H1 (cell line): ENCODE results near the gene CA9.
A peak's percentile ranks its signal among the peaks of the same experiment; 100 is the strongest.

Experiments used
- EP300 ChIP-seq, 2 experiments: IDR thresholded peaks; 1 replicate in 1 of 2; 2 replicates in 1 of 2; pipeline ENCODE4 v1.6.1; 2011 to 2012; ENCODE audit warnings: low read depth in 2 of 2, low read length in 2 of 2, mild to moderate bottlenecking in 2 of 2, borderline replicate concordance in 1 of 2, inconsistent platforms in 1 of 2, moderate library complexity in 1 of 2
- EZH2 ChIP-seq: fragments of 200-600 bp; sonication (generic); IDR thresholded peaks from 2 replicates; pipeline ENCODE4 v1.7.1; 2012; ENCODE audit warnings: low read depth, mild to moderate bottlenecking, moderate library complexity, low read length, inconsistent platforms; ENCODE audit not compliant: severe bottlenecking
- GABPA ChIP-seq: IDR thresholded peaks from 2 replicates; pipeline ENCODE4 v1.6.1; 2011; ENCODE audit warnings: mild to moderate bottlenecking, low read length, moderate library complexity, borderline replicate concordance; ENCODE audit not compliant: insufficient read depth
- KDM1A ChIP-seq: fragments of 200-600, 300-600 bp; sonication (generic); IDR thresholded peaks from 2 replicates; pipeline ENCODE4 v1.7.1; 2016; ENCODE audit warnings: mild to moderate bottlenecking, low read length, borderline replicate concordance
- MAFK ChIP-seq: IDR thresholded peaks from 2 replicates; pipeline ENCODE4 v1.6.1; 2012; ENCODE audit warnings: low read depth, mild to moderate bottlenecking, improper control_type of control experiment, low read length
- POLR2A ChIP-seq, 2 experiments: IDR thresholded peaks; 1 replicate in 1 of 2; 2 replicates in 1 of 2; pipeline ENCODE4 v1.6.1; 2011; ENCODE audit warnings: low read depth in 2 of 2, low read length in 2 of 2, mild to moderate bottlenecking in 2 of 2; ENCODE audit errors: control extremely low read depth in 1 of 2
- POLR2AphosphoS5 ChIP-seq: IDR thresholded peaks from 2 replicates; pipeline ENCODE4 v1.6.1; 2011; ENCODE audit warnings: low read depth, low read length
- RAD21 ChIP-seq, 2 experiments: IDR thresholded peaks in 1 of 2; conservative IDR thresholded peaks in 1 of 2; 2 replicates each; pipeline ENCODE4 v1.6.1; 2011; ENCODE audit warnings: low read depth in 2 of 2, low read length in 2 of 2, improper control_type of control experiment in 1 of 2, inconsistent platforms in 1 of 2, mild to moderate bottlenecking in 1 of 2, moderate library complexity in 1 of 2
- RNF2 ChIP-seq: fragments of 200-900, 300-1000 bp; sonication (generic); IDR thresholded peaks from 2 replicates; pipeline ENCODE4 v1.7.1; 2016; ENCODE audit warnings: borderline replicate concordance, low read depth, mild to moderate bottlenecking, antibody characterized with exemption, low read length; ENCODE audit not compliant: poor library complexity, severe bottlenecking; ENCODE audit errors: missing control alignments
- SRF ChIP-seq: IDR thresholded peaks from 2 replicates; pipeline ENCODE4 v1.6.1; 2011; ENCODE audit warnings: mild to moderate bottlenecking, low read depth, low read length, moderate library complexity
- TF ChIP-seq, protein P1 (sequence below), 3 experiments: IDR thresholded peaks; 1 replicate in 2 of 3; 2 replicates in 1 of 3; pipeline versions ENCODE4 v1.5.1 to v1.6.1; 2011; ENCODE audit warnings: low read length in 3 of 3, mild to moderate bottlenecking in 3 of 3, inconsistent platforms in 2 of 3, low read depth in 1 of 3, moderate library complexity in 1 of 3; ENCODE audit not compliant: insufficient read depth in 1 of 3; ENCODE audit errors: control extremely low read depth in 1 of 3
- TF ChIP-seq, protein P2 (sequence below): IDR thresholded peaks from 2 replicates; pipeline ENCODE4 v1.6.1; 2012; ENCODE audit warnings: inconsistent platforms
- TF ChIP-seq, protein P3 (sequence below): IDR thresholded peaks from 2 replicates; pipeline ENCODE4 v1.6.1; 2012; ENCODE audit warnings: low read length, inconsistent platforms
- TF ChIP-seq, protein P4 (sequence below): IDR thresholded peaks from 2 replicates; pipeline ENCODE4 v1.6.1; 2011; ENCODE audit warnings: low read length, improper control_type of control experiment

DNA sequence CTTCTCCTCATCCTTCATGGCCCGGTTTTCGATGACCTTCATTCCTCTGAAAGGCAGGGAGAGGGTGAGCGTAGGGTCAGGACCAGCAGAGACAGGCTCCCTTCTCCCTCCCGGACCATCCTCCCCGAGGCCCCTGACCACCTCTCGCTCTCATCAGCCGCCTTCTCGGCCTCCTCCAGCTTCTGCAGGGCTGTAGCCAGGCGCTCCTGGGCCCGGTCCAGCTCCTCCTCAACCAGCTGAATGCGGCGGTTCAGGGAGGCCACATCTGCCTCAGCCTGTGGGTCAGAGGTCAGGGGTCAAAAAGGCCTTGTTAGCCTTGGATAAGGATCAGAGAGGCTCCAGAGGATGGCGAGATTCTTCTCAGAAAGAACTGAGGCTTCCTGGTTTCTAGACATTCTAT is 11.8 kb downstream of the CA9 start:
- TF ChIP-seq, protein P1, sequence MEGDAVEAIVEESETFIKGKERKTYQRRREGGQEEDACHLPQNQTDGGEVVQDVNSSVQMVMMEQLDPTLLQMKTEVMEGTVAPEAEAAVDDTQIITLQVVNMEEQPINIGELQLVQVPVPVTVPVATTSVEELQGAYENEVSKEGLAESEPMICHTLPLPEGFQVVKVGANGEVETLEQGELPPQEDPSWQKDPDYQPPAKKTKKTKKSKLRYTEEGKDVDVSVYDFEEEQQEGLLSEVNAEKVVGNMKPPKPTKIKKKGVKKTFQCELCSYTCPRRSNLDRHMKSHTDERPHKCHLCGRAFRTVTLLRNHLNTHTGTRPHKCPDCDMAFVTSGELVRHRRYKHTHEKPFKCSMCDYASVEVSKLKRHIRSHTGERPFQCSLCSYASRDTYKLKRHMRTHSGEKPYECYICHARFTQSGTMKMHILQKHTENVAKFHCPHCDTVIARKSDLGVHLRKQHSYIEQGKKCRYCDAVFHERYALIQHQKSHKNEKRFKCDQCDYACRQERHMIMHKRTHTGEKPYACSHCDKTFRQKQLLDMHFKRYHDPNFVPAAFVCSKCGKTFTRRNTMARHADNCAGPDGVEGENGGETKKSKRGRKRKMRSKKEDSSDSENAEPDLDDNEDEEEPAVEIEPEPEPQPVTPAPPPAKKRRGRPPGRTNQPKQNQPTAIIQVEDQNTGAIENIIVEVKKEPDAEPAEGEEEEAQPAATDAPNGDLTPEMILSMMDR (IDR thresholded peaks at IDR 0.05; ENCODE audit: control extremely low read depth in 1 of 3, insufficient read depth in 1 of 3, low read depth in 1 of 3, low read length in 3 of 3): no peak
- no peak for TF ChIP-seq POLR2A (IDR thresholded peaks at IDR 0.05; ENCODE audit: control extremely low read depth in 1 of 2, low read depth in 2 of 2, low read length in 2 of 2)
- TF ChIP-seq EP300 (IDR thresholded peaks at IDR 0.05; ENCODE audit: borderline replicate concordance in 1 of 2, low read depth in 2 of 2, low read length in 2 of 2): no peak
- no peak for TF ChIP-seq KDM1A
- TF ChIP-seq, protein P2, sequence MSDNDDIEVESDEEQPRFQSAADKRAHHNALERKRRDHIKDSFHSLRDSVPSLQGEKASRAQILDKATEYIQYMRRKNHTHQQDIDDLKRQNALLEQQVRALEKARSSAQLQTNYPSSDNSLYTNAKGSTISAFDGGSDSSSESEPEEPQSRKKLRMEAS: no peak
- no peak for TF ChIP-seq EZH2
- TF ChIP-seq RNF2: no peak
- no peak for TF ChIP-seq SRF
- TF ChIP-seq GABPA: no peak
- TF ChIP-seq MAFK: no peak
- no peak for TF ChIP-seq RAD21 (IDR thresholded peaks at IDR 0.05 in 1 of 2, conservative IDR thresholded peaks at IDR 0.05 in 1 of 2; ENCODE audit: low read depth in 2 of 2, low read length in 2 of 2)
- TF ChIP-seq, protein P3, sequence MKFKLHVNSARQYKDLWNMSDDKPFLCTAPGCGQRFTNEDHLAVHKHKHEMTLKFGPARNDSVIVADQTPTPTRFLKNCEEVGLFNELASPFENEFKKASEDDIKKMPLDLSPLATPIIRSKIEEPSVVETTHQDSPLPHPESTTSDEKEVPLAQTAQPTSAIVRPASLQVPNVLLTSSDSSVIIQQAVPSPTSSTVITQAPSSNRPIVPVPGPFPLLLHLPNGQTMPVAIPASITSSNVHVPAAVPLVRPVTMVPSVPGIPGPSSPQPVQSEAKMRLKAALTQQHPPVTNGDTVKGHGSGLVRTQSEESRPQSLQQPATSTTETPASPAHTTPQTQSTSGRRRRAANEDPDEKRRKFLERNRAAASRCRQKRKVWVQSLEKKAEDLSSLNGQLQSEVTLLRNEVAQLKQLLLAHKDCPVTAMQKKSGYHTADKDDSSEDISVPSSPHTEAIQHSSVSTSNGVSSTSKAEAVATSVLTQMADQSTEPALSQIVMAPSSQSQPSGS: no peak
- TF ChIP-seq, protein P4, sequence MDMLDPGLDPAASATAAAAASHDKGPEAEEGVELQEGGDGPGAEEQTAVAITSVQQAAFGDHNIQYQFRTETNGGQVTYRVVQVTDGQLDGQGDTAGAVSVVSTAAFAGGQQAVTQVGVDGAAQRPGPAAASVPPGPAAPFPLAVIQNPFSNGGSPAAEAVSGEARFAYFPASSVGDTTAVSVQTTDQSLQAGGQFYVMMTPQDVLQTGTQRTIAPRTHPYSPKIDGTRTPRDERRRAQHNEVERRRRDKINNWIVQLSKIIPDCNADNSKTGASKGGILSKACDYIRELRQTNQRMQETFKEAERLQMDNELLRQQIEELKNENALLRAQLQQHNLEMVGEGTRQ: no peak
- peak; percentile 4; the same call in 1 of the 2 replicates for TF ChIP-seq POLR2AphosphoS5
